GM18519 (cell line): ENCODE data around the gene ACAT2.
A peak's percentile ranks its signal among the peaks of the same experiment; 100 is the strongest.
"Not testable (repeated sequence)": the region's sequence is repeated elsewhere in the genome, so short reads cannot be mapped to it uniquely, and the experiment has no call there.

Experiments
- ATAC-seq: cut with Tn5 transposase; IDR thresholded peaks from one replicate; pipeline ENCODE4 v1.9.1; 2021; ENCODE audit warnings: mild to moderate bottlenecking, moderate library complexity; ENCODE audit not compliant: unreplicated experiment, low FRiP score

Gene ACAT2

DNA sequence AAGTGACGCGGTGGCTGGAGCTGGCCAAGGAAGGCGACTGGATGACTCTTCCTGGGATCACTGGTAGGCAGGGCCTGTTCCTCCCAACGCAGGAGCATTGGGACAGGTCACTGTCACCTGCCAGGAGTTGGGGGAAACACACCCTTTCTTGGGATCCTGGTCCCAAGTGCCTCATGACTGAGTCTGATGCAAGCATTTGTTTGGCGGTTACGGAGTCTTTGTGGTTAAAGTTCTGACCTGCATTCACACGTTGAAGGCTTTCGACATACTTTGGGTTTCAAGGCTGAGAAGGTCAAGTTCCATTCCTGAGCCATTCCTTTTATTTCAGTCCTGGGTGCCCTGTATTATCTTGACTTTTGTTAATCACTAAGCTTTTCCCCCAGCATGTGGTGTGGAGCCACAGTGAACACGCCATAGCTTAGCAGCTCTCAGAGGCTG lies 44.2 kb downstream of the ACAT2 start:
- ATAC-seq = no peak

DNA sequence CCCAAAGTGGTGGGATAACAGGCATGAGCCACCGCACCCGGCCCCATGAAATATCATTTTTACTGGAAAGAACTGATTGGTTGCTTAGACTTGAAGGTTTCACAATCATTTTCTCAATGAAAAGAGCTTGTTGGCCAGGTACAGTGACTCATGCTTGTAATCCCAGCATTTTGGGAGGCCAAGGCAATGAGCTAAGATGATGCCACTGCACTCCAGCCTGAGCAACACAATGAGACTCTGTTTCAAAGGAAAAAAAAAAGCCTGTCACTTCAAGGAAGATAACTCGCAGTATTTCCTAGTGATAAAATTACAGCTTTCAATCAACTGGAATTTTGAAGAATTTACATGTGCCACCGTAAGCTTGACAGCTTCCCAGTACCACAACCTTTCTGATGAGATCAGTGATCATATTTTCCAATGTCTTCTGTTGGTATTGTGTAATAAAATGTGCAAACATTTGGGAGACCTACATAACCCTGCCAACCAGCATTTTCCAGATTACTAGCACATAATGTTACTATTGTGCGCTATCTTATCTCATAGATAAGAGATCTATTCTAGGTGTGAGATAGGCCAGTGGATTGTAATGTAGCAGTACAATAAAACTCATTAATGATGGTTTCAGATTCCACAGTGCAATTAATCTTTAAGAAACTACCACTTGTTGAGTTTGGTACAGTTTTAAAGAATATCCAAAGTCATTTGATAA lies 45.5 kb downstream of the ACAT2 start:
- ATAC-seq = no peak

DNA sequence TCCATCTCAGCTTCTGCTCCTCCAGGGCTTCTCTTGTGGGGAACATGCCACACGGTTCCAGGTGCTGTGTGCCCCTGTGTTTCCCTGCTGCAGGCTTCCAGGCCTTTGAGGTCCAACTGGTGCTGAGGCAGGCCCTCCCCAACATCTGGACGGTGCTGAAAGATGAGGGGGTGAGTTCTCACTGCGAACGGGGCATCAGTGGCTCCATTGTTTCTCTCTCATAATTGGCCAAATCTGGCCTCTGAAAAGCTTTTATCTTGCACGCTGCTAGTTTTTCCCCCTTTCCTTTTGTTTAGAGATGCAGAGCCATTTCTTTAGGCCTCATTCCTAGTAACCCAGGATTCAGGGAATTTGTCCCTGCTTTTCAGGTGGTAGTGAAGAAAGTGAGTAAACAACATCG lies 46.8 kb downstream of the ACAT2 start:
- no peak for ATAC-seq

DNA sequence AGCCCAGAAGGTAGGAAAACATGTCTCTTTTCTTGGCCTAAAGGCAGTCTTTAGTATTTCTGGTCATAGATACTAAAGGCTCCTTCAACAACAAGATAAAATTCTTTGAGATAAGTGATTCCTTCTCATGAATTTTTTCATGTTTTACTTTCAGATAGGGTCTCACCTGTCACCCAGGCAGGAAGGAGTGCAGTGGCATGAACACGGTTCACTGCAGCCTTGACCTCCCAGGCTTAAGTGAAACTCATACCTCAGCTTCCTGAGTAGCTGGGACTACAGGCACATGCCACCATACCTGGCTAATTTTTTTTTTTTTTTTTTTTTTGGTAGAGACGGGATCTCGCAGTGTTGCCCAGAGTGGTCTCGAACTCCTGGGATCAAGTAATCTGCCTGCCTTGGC lies 47.3 kb downstream of the ACAT2 start:
- ATAC-seq = peak; percentile 44

DNA sequence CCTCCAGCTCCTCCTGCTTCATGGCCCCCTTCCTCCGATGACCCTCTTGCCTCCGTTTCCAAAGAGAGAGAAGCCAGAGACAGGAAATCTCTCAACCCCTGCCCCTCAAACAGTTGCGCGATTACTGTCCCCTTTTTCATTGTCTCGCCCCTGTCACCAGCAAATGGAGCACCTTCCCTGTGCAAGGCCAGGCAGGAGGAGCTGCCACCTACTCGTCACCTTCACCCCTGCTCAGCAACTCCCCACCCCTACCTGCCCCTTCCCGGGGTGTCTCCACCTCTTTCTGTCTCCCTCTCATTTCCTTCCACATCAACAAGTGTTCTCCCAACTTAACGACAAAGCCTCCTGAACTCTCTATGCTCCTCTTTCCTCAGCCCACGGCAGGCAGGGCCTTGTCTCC lies 51.9 kb downstream of the ACAT2 start:
- ATAC-seq = no peak

- ATAC-seq = no peak
Observed at GRCh38 chr6:159815410-159815809, 53.6 kb downstream of the ACAT2 start.

GRCh38 chr6:159816775-159817174 lies 54.9 kb downstream of the ACAT2 start:
- ATAC-seq = not testable (repeated sequence)

- no peak for ATAC-seq
Observed at GRCh38 chr6:159817951-159818739, 56.3 kb downstream of the ACAT2 start.

GRCh38 chr6:159819098-159819497 lies 57.3 kb downstream of the ACAT2 start:
- ATAC-seq = no peak

DNA sequence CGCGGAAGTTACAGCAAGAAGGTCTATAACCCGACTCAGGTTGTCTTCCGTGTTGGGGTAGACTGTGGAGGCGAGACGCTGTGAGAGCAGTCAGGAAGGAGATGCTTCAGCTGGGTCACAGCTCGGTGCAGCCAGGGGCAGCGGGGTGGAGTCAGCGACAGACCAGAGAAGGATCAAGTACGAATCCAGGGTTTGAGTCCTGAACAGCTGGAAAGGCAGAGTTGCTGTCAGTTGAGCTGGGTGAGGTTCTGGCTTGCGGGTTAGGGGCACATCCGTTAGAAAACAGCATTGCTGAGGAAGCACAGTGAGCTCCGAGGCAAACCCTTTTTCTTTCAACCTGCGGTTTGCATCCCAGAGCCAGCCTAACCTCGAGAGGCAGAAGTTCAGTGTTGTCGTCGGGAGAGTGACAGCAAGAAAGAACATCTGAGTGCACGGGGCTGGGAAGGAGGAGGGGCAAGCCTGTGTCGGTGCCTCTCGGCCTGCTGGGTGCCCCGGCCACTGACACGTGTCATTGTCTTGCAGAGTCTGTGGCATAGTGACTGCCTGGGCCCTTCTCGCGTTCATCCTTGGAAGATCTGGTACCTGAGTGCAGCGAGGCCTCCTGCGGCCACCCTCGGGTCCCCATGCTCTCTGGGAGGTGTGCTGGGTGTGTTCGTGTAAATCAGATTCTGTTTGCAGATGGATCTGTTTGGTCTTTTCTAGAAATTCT lies 58.2 kb downstream of the ACAT2 start:
- no peak for ATAC-seq

- no peak for ATAC-seq
Observed at GRCh38 chr6:159821122-159821521, 59.3 kb downstream of the ACAT2 start.

DNA sequence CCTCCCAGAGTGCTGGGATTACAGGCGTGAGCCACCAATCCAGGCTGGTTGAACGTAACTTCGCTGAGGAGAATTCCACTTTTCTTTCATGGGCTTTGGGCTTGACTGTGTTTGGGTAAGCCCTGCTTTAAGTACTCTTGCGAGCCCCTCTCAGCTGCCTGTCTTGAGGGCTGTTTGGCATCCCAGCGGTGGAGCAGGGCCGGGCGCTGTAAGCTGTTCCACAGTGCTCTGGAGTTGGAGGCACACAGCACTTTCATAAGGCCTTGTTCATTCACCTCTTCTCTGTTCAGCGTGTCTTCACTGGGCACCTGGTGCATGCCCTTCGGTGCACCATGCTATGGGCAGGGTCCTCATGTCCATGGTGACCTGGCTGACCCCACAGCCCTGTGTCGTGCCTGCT lies 59.9 kb downstream of the ACAT2 start:
- no peak for ATAC-seq

GRCh38 chr6:159823953-159824352 lies 62.1 kb downstream of the ACAT2 start:
- no peak for ATAC-seq

- not testable (repeated sequence) for ATAC-seq
Observed at GRCh38 chr6:159824690-159825089, 62.8 kb downstream of the ACAT2 start.

DNA sequence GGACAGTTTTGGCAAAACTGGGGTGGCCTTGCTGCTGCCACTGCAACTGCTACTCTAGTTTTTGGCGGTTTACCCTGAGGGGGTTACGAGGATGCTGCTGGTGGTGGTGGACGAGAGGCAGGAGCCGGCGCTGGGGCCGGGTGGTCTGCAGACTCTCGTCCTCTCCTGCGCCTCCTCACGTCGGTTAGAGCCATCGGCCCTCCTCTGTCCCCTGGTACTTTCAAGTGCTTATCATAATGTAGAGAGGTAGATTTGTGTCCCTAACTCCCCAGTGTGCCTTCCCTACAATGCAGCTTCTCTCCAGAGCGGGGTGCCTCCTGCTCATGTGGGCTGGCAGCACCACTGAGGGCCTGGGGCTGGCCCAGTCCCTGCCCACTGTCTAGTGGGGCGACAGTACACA lies 64.2 kb downstream of the ACAT2 start:
- no peak for ATAC-seq

- no peak for ATAC-seq
Observed at GRCh38 chr6:159826968-159827647, 65.3 kb downstream of the ACAT2 start.

- ATAC-seq = no peak
Observed at GRCh38 chr6:159828074-159828473, 66.2 kb downstream of the ACAT2 start.
